ENCODE data around the gene C21orf58. TPM values are rescaled to one million over a fixed set of nuclear protein-coding genes. Genes with fewer than 3 reads are reported as not detected.

C21orf58 gene
- total and polyA plus RNA-seq, 12 donors: 0.51 to 2.9 (median 1.3) TPM

GRCh38 chr21:46369520-46370235 is 46.0 kb upstream of the C21orf58 start:
- Histone ChIP-seq H3K27ac (no peak overlapping the region), H3K27me3 (no peaks in the 10 kb centered on the region), H3K36me3 (peaks cover 0 to 60% (median 15%) of the 10 kb centered on the region in 9 donors), H3K4me1 (peaks cover 0 to 16% (median 0%) of the 10 kb centered on the region in 9 donors), H3K9me3 (no peaks in the 10 kb centered on the region), H3K4me3 (no peak overlapping the region)
- intact Hi-C loops (cut with DNase I): no loop called here
- WGBS, 2 donors: 87 to 89% methylated on average over 20 of the region's 20 CpGs
- DNase-seq (no peak), ATAC-seq (no peak)
- no peak for TF ChIP-seq CTCF (IDR thresholded peaks at IDR 0.05)

- no peak overlapping the region for H3K27ac ChIP-seq
Measured at GRCh38 chr21:46368533-46369285, 45.0 kb upstream of the C21orf58 start.

GRCh38 chr21:46366966-46367365 is 43.3 kb upstream of the C21orf58 start:
- DNase-seq (no peak), ATAC-seq (no peak)
- H3K27me3 ChIP-seq: no peaks in the 10 kb centered on the region
- no peak overlapping the region for H3K27ac ChIP-seq
- H3K36me3 ChIP-seq: peaks cover 0 to 81% (median 33%) of the 10 kb centered on the region in 9 donors
- no peaks in the 10 kb centered on the region for H3K9me3 ChIP-seq
- intact Hi-C loops (cut with DNase I): no loop called here
- no peak for TF ChIP-seq CTCF (IDR thresholded peaks at IDR 0.05)
- no peak overlapping the region for H3K4me3 ChIP-seq
- WGBS, 2 donors: 97% methylated on average over 19 to 20 of the region's 20 CpGs
- peaks cover 0 to 16% (median 0%) of the 10 kb centered on the region in 9 donors for H3K4me1 ChIP-seq

More at GRCh38 chr21:46368533-46369285, 45.0 kb upstream of the C21orf58 start:
- TF ChIP-seq CTCF (IDR thresholded peaks at IDR 0.05): no peak
- Histone ChIP-seq H3K4me1 (peaks cover 0 to 16% (median 0%) of the 10 kb centered on the region in 9 donors), H3K27me3 (no peaks in the 10 kb centered on the region), H3K4me3 (no peak overlapping the region), H3K9me3 (no peaks in the 10 kb centered on the region), H3K36me3 (peaks cover 0 to 66% (median 22%) of the 10 kb centered on the region in 9 donors)
- WGBS, 2 donors: 71 to 80% methylated on average over 11 of the region's 11 CpGs
- no peak for DNase-seq
- intact Hi-C loops (cut with DNase I): no loop called here
- ATAC-seq: no peak

GRCh38 chr21:46366561-46366960 is 42.9 kb upstream of the C21orf58 start:
- 92% methylated on average over 19 of the region's 19 CpGs for WGBS, 2 donors
- H3K27me3 ChIP-seq: no peaks in the 10 kb centered on the region
- no peaks in the 10 kb centered on the region for H3K9me3 ChIP-seq
- no peak for TF ChIP-seq CTCF (IDR thresholded peaks at IDR 0.05)
- intact Hi-C loops (cut with DNase I): no loop called here
- H3K4me1 ChIP-seq: peaks cover 0 to 16% (median 0%) of the 10 kb centered on the region in 9 donors
- no peak overlapping the region for H3K4me3 ChIP-seq
- DNase-seq (no peak), ATAC-seq (no peak)
- no peak overlapping the region for H3K27ac ChIP-seq
- H3K36me3 ChIP-seq: peaks cover 0 to 81% (median 33%) of the 10 kb centered on the region in 9 donors

All from heart right ventricle (tissue), 16 donors.